Stimulated activated CD8-positive, alpha-beta memory T cell treated with anti-CD3 and anti-CD28 coated beads, Interleukin-7, amount 100 ng/mL, for 4 hours (primary cell): Measurements from ENCODE around the gene DSN1.
"Not testable (repeated sequence)": the region's sequence is repeated elsewhere in the genome, so short reads cannot be mapped to it uniquely, and the experiment has no call there.

Source experiments
- DNase-seq, 2 donors: peaks; one replicate each; pipeline ENCODE4 v3.0.0-alpha.2; 2020; ENCODE audit warnings: low read depth in 2 of 2

The DSN1 gene

GRCh38 chr20:36773597-36774390, at the start of gene DSN1:
TSS of gene DSN1 (minus strand) at chr20:36773763. CDS start at chr20:36771458, 2,305 bp downstream.
- DNase-seq: peak; percentile 95 to 96

DNA sequence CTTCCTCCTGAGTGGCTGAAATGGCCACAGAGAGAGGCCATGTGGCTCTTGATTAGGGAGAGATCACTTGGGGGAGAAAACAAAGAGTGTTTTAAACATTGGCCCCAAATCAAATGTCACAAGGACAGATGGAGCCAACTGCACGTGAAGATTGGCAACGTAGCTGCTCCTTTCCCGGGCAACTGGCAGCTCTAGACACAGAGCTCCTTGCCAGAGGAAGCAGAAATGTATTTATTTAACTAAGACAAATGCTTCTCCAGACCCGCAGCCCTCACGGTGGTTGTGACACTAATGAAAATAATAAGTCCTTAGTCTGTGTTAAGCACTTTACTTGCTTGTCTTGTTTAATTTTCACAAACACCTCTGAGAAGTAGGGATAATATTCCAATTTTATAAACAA, 49.6 kb upstream of the DSN1 start:
- DNase-seq: no peak

- DNase-seq: no peak
These were observed 48.4 kb upstream of the DSN1 start for GRCh38 chr20:36821964-36822437.

- DNase-seq: no peak
These were observed 47.4 kb upstream of the DSN1 start for GRCh38 chr20:36820928-36821327.

DNA sequence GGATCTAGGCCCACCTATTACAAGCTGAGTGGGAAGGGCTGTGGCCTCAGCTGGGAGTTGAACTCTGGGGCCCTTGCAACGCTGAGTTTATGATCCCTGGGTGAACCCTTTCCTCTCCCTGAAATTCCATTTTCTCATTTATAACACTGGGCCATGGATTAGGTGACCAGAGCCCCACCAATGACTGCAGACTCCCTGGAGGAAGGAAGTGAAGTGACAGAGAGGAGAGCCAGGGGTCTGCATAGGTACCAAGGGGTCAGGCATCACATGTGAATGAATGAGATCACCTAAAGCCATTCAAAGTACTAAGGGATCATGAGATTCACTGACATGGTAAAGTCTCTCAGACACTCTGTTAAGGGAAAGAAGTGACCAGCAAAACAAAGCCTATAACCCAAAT, 46.5 kb upstream of the DSN1 start:
- DNase-seq: no peak

DNA sequence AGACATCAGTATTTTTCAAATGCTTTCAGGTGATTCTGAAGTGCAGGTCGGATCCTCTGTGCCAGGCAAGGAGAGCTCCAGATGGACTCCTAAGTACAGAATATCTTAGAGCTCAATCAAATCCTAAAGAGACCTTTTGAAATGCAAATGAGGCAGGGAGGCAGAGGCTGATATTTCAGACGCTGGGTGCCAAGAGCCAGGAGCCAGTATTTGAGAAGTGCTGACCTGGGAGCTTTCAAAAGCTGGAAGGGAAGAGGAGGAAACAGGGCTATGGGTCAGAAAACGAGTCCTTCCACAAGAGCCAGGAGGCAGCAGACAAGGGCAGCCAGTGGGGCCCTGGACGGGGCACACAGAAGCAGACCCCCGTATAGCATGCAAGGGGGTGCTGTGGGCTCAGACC, 46.1 kb upstream of the DSN1 start:
- no peak for DNase-seq

- DNase-seq: no peak
These were observed 45.3 kb upstream of the DSN1 start for GRCh38 chr20:36818861-36819260.

DNA sequence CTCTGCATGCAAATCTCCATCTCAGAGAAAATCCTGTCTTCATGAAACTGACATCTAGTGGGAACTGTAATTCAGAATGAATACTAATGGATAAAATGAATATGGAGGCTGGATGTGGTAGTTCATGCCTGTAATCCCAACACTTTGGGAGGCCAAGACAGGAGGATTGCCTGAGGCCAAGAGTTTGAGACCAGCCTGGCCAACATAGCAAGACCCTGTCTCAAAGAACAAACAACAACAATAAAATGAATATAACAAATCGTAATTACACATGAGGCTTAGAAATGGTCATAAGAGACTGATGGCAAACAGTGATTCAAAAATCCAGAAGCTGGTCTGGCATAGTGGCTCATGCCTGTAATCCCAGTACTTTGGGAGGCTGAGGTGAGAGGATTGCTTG, 44.6 kb upstream of the DSN1 start:
- no peak for DNase-seq

- DNase-seq: no peak
These were observed 43.9 kb upstream of the DSN1 start for GRCh38 chr20:36817496-36817895.

- DNase-seq: no peak
These were observed 42.0 kb upstream of the DSN1 start for GRCh38 chr20:36815454-36816091.

DNA sequence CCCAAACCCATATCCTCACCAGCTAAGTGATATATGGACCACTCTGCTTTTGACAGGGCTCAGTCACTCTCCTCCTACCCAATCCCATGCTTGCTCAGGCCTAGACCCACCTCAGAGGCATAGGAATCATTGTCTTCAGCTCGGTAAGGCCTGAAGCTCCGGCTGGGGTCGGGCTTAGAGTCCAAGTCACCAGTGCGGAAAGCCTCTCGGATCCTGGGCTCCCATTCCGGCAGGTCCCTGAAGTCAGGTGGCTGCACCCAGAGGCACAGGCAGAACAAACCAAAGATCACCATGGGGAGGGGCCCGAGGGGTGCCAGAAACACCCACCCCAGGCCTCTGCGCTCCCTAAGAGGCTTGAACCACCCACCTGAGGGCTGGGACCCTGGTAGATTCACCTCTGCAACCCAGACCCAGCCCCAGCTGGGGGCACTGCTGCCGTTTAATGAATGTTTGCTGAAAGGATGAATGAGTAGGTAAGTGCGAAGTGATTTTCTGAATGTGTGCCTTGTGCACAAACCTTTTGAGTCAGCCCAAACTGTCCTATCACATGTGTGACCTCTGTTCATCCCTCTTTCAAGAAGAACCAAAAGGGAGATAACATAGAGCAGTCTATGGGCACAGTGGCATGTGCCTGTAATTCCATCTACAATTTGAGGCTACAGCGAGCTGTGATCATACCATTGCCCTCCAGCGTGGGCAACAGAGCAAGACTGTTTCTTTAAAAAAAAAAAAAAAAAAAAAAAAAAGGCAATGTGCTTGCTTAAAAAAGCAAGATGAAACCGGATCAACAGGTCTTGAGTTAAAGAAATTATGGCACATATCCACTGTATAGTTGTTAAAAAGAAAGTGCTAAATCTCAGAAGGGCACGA, 39.3 kb upstream of the DSN1 start:
- DNase-seq: no peak

DNA sequence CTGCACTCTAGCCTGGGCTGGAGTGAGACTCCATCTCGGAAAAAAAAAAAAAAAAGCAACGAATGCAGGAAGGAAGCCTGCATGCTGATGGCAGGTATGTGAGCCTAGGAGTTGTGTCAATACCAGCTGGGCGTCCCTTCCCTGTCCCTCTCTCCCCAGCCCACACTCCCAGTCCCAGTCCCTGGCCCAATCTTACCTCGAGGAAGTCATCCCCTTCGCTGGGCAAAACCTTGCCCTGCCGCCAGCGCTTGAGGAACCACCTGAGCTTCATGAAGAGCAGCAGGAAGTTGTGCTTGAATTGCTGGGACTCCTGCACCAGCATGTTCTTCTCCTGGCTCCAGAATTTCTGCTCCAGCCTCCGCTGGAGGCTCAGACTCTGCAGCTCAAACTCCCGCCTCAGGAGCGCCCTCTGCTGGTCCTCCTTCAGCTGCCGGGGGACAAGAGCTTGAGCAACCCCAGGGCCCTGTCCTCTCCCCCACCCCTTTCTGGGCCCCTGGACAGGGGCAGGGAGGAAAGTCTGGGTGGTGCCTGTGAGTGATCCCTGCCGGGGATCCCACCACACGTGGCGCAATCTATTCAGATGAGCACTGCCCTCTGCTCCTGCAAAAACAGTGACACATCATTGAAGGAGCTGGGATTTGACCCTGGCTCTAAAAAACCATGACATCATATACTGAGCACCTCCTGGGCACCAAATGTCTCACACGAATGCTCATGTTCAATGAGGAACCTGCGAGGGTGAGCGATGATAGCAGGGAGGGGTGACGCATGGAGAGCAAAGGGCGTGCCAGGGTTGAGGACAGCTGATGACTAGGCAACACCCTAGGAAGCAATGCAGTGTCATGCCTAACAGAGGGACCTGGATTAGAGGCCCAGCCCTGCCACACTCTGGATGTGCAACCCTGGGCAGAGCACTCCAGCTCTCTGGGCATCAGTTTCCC, 35.0 kb upstream of the DSN1 start:
- peak; percentile 40 to 48 for DNase-seq

- no peak for DNase-seq
These were observed 32.5 kb upstream of the DSN1 start for GRCh38 chr20:36806049-36806448.

- DNase-seq: no peak
These were observed 31.8 kb upstream of the DSN1 start for GRCh38 chr20:36805396-36805795.

- no peak for DNase-seq
These were observed 30.9 kb upstream of the DSN1 start for GRCh38 chr20:36804425-36804824.

DNA sequence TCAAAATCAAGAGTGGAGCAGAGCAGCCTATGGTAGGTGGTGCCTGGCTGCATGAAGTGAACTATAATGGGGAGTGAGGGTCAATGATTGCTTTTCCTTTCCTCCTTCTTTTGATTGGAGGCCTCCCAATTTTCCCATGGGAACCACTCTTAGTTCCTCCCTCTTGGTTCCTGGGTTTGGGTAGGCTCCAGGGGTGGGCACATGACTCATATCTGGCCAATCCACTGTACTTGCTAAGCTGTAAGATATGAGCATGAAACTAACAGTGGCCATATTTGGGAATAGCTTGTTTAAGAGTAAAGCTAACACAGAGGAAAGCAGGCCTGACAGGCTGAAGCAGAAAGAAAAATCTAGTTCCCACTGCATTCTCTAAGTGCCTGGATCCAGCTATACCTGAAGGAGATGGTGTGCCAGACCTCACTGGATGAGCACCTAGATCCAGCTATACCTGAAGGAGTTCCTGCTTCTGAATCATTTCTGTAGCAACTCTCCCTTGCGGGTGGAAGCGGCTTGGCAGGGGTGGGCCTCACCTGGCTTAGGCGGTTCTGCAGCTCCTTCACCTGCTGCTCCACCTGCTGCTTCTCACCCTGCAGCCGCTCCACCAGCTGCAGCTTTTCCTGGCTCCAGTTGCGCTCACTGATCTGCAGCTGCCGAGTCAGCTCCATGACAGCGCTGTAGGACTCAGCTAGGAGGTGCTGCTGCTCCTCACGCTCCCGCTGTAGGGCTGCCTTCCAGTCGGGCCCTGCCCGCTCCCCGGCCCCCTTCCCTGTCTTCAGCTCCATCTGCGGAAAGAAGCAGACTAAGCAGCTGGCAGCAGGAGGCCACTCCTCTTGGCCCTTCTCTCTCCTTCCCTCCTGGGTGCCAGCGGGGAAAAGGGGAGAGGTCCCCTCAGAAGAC, 29.0 kb upstream of the DSN1 start:
- DNase-seq: no peak

DNA sequence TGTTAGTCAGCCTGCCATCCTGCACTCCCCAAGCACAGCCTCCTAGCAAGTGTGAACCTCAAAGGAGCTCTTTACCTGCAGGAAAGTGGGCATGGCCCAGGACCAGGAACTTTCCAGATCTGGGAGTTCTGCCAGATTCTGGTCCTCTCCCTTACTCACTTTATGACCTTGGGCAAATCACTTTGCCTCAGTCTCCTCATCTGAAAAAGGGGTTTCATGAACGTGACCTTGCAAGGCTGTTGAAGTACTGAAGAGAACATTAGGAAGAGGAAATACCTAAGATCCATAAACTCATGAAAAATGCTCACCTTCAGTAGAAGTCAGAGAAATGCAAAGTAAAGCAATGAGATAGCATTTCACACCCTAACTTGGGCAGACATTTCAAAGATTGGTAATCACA, 26.8 kb upstream of the DSN1 start:
- DNase-seq: no peak

- not testable (repeated sequence) for DNase-seq
These were observed 25.8 kb upstream of the DSN1 start for GRCh38 chr20:36799313-36799712.

GRCh38 chr20:36796875-36797274, 23.3 kb upstream of the DSN1 start:
- no peak for DNase-seq

- DNase-seq: no peak
These were observed 22.6 kb upstream of the DSN1 start for GRCh38 chr20:36796117-36796516.
